Stimulated activated CD8-positive, alpha-beta memory T cell treated with anti-CD3 and anti-CD28 coated beads, Interleukin-4, amount 100 ng/mL, for 4 hours (primary cell): Measurements from ENCODE around the gene ELF2.
"Not testable (repeated sequence)": the region's sequence is repeated elsewhere in the genome, so short reads cannot be mapped to it uniquely, and the experiment has no call there.

Experiments used
- DNase-seq, 2 donors: peaks; one replicate each; pipeline ENCODE4 v3.0.0-alpha.2; 2020; ENCODE audit warnings: low read depth in 2 of 2, low spot score in 1 of 2

Gene ELF2

GRCh38 chr4:139144911-139145551, 32.0 kb downstream of the ELF2 start:
- DNase-seq, result no peak

GRCh38 chr4:139144161-139144859, 32.7 kb downstream of the ELF2 start:
- DNase-seq, result no peak

- DNase-seq, result no peak
Observed at GRCh38 chr4:139142980-139143379, 34.0 kb downstream of the ELF2 start.

GRCh38 chr4:139142087-139142486, 34.9 kb downstream of the ELF2 start:
- no peak for DNase-seq

DNA sequence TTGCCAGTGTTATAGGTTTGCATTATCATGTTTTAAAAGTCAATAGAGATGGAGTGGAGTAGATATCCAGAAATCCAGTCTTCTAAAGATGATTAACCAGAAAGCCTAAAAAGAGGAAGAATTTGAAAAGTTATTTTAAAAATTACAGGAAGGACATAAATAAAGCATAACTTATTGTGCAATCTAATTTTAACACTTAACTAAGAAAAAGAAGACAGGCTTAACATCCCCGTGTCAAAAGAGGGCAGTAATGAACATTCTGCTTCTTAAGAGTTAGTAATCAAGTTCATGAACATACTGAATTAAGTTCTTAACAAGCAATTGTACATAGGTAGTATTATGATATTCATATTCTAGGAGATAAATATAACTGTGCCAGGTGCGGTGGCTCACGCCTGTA, 39.3 kb downstream of the ELF2 start:
- no peak for DNase-seq

DNA sequence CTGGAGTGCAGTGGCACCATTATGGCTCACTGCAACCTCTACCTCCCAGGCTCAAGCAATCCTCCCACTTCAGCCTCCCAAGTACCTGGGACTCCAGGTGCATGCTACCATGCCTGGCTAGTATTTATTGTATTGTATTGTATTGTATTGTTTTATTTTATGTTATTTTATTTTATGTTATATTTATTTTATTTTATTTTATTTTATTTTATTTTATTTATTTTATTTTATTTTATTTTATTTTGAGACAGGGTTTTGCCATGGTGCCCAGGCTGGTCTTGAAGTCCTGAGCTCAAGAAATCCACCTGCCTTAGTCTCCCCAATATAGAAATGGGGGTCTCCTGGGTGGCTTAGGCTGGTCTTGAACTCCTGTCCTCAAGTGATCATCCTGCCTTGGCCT, 42.6 kb downstream of the ELF2 start:
- no peak for DNase-seq

DNA sequence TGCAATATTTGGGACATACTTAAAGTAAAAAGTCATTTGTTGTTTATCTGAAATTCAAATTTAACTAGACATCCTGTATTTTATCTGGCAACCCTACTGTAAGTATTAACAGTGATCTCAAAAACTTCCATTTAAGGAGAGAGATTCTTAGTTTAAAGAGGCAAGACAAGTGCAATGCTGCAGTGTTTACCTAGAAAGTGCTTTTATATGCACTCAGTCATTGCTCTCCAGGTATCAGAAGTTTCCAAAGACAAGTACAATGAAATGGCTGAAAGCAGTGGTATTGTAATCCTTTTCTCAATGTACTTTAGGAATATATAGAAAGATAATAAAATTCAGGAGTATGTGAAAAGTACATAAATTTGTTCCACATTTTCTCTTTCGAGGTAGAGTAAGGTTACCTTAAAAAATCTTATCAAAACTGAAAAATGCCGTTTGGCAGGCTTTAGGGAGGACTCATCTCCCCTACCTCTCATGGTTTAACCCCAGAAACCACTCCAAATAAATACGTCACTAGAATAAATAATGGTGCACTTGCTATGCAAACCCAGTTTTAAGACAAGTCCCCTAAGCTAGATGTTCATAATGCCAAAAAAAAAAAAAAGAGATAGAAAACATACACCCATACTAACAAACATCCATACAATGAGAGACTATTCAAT, 45.7 kb downstream of the ELF2 start:
- no peak for DNase-seq

- DNase-seq, result no peak
Observed at GRCh38 chr4:139129206-139129605, 47.8 kb downstream of the ELF2 start.

DNA sequence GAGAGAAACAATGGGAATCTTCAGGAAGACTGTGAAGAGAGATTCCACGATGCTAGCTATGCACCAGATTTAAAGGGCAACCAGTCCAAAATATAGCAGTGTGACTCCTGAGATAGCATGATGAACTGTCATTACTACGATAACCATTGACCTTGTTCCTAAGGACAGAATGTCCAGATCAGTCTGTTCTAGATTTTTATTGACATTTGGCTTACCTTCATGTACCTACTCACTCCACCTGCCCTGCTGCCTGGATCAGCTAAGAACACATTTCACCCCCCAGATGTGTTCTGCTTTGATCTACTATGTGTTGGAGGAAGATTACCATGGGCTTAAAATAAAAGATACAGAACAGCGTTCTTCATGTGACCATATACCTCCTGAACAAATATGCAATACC, 50.1 kb downstream of the ELF2 start:
- DNase-seq, result no peak

- no peak for DNase-seq
Observed at GRCh38 chr4:139123910-139124309, 53.1 kb downstream of the ELF2 start.

GRCh38 chr4:139118365-139118764, 58.7 kb downstream of the ELF2 start:
- DNase-seq, result no peak

- DNase-seq, result no peak
Observed at GRCh38 chr4:139115226-139115625, 61.8 kb downstream of the ELF2 start.

- DNase-seq, result not testable (repeated sequence)
Observed at GRCh38 chr4:139114795-139115194, 62.2 kb downstream of the ELF2 start.

- DNase-seq, result no peak
Observed at GRCh38 chr4:139112650-139113049, 64.4 kb downstream of the ELF2 start.

DNA sequence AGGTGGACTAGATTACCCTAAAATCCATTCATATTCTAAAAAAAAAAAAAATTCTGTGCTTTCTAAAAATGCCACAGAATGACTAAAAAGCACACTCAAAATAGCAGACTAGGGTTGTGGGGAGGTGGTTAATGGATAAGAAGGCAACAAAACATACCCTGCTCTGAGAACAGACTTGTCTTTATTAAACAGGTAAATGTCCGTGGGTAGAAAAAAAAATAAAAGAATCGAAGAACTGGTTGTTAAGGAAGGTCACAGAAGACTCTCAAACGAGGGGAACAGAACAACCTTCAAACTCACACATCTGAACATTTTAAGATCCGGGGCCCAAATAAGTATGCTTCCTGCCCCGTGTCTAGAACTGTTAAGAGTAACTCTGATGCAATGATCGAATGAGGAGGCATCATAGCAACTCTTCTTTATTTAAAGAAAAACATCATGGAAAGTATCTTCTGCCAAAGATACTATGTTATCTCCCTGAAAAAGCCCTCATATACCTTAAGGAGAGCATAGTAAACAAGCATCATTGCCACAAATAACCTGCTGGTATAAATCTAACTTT, 68.4 kb downstream of the ELF2 start:
- no peak for DNase-seq

DNA sequence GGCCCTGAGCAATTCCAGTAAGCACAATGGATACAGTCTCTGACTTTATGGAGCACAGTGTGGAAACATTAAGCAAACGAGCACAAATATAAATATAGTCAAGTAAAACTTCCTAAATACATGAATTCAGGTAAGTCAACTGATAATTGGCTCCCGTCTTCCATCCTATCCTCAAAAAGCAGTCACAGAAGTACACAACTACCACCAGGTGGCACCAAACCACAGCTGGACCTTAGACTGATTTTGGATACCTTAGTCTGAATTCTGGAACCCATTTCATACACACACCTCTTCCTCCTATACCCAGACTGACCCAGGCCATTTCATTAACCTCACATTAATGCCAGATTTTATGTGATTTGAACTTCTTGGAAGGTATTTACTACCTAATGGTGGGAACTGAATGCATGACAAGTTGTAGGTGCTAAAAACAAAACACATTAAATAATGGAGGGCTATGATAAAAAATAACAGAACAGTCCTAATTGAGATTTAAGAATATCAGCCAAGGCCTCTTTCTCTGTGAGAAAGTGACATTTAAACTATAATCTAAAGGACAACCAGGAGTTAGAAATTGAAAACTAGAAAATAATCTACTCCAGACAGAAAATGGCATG, 77.5 kb downstream of the ELF2 start:
- peak; percentile 40 to 50 for DNase-seq

- DNase-seq, result no peak
Observed at GRCh38 chr4:139092271-139092670, 84.7 kb downstream of the ELF2 start.

DNA sequence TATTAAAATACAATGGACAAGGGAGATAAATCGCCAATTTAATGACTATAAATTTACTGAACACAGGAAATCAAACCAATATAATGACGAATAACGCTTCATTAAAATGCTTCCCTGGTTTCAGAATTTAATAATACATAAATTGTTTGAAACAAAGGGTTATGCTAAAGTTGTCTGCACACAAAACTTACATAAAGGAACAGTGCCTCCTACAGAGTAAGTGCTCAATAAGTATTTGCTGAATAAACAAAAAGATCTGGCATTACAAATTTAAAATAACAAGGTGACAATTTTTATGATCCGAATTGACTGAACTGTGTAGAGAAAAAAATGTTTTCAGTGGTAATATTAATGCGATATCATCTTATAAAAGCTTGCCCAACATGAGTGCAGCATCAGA, 91.9 kb downstream of the ELF2 start:
- DNase-seq, result no peak

DNA sequence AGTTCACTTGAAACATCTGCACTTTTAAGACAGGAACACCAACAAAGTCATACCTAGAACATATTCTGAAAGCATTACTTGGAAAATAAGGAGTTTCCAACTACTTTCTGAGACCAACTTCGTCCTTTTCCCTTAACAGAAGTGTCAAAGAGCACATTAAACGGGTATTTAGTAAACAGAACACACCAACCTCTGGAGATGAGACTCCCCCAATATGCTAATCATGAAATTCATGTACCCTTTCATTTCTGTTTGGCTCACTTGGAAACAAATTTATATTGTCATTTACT, 92.3 kb downstream of the ELF2 start:
- no peak for DNase-seq

DNA sequence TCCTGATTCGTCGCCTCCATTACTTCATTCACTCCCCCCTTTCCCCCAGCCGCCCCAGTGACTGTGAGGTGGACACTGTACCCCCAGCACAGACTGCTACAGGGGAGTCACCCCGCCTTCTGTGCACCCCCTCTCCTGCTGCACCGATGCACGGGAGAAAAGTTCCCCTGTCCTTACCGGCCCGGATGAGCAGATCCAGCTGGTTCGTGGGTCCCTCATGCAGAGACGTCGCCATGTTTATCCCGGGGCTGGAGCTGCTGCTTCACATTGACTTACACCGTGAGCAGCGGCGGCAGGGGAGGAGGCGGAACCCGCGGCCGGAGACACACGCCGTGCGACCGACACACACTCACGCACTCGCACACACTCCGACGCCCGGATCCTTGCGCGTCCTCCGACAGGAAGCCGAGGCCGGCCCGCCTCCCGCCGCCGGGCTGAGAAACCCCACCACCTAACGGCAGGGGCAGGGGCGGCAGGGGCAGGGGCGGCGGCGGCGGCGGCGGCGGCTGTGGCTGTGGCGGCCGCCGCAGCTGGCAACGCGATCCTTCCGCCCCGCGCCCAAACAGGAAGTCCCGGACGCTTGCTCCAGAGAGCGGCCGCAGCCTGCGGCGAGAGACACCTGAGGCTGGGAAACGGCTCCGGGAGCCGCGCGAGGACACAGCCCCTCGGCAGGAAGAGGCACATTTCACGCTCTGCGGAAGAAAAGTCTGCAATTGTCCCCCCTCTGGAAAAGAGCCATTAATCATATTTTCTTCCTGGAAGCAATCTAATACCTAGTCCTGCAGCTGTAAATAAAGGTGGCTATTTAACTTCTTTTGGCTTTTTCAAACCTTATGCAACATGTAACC, 92.8 kb downstream of the ELF2 start:
- peak; percentile 33 to 55 for DNase-seq

- DNase-seq, result peak; percentile 32
Observed at GRCh38 chr4:139083607-139083955, 93.4 kb downstream of the ELF2 start.
